ENCODE measurements around the gene AQP6. TPM values are rescaled to one million over a fixed set of nuclear protein-coding genes. Genes with fewer than 3 reads are reported as not detected.
A peak's percentile ranks its signal among the peaks of the same experiment; 100 is the strongest.

Gene AQP6
- total RNA-seq, 1 experiment from 2014 or later, result not detected

- DNase-seq (ENCODE audit: low read depth in 1 of 2, low spot score in 2 of 2), result no peak
- H3K27ac ChIP-seq, result no peak overlapping the region
- H3K9me3 ChIP-seq (replicated peaks), result no peaks in the 10 kb centered on the region
- no peaks in the 10 kb centered on the region for H3K4me1 ChIP-seq (replicated peaks)
- peaks cover 95% of the 10 kb centered on the region for H3K36me3 ChIP-seq
- H3K27me3 ChIP-seq (replicated peaks), result no peaks in the 10 kb centered on the region
- no peak overlapping the region for H3K4me3 ChIP-seq
Measured at GRCh38 chr12:49998453-49998852, 25.7 kb downstream of the AQP6 start.

- no peak overlapping the region for H3K27ac ChIP-seq
- no peak for DNase-seq (ENCODE audit: low read depth in 1 of 2, low spot score in 2 of 2)
- peaks cover 87% of the 10 kb centered on the region for H3K36me3 ChIP-seq
- no peaks in the 10 kb centered on the region for H3K4me1 ChIP-seq (replicated peaks)
- H3K9me3 ChIP-seq (replicated peaks), result no peaks in the 10 kb centered on the region
- H3K4me3 ChIP-seq, result no peak overlapping the region
- H3K27me3 ChIP-seq (replicated peaks), result no peaks in the 10 kb centered on the region
Measured at GRCh38 chr12:50003595-50003994, 30.8 kb downstream of the AQP6 start.

GRCh38 chr12:50004696-50005095 is 31.9 kb downstream of the AQP6 start:
- H3K4me3 ChIP-seq, result no peak overlapping the region
- no peak overlapping the region for H3K27ac ChIP-seq
- H3K9me3 ChIP-seq (replicated peaks), result no peaks in the 10 kb centered on the region
- DNase-seq (ENCODE audit: low read depth in 1 of 2, low spot score in 2 of 2), result no peak
- H3K27me3 ChIP-seq (replicated peaks), result no peaks in the 10 kb centered on the region
- peaks cover 85% of the 10 kb centered on the region for H3K36me3 ChIP-seq
- H3K4me1 ChIP-seq (replicated peaks), result no peaks in the 10 kb centered on the region

- no peak overlapping the region for H3K4me3 ChIP-seq
- no peak for DNase-seq (ENCODE audit: low read depth in 1 of 2, low spot score in 2 of 2)
- no peaks in the 10 kb centered on the region for H3K4me1 ChIP-seq (replicated peaks)
- no peaks in the 10 kb centered on the region for H3K9me3 ChIP-seq (replicated peaks)
- no peak overlapping the region for H3K27ac ChIP-seq
- H3K36me3 ChIP-seq, result peaks cover 83% of the 10 kb centered on the region
- no peaks in the 10 kb centered on the region for H3K27me3 ChIP-seq (replicated peaks)
Measured at GRCh38 chr12:50005175-50005574, 32.4 kb downstream of the AQP6 start.

GRCh38 chr12:50006280-50006679 is 33.5 kb downstream of the AQP6 start:
- H3K36me3 ChIP-seq, result peaks cover 82% of the 10 kb centered on the region
- H3K4me1 ChIP-seq (replicated peaks), result no peaks in the 10 kb centered on the region
- no peaks in the 10 kb centered on the region for H3K9me3 ChIP-seq (replicated peaks)
- DNase-seq (ENCODE audit: low read depth in 1 of 2, low spot score in 2 of 2), result no peak
- H3K4me3 ChIP-seq, result no peak overlapping the region
- H3K27me3 ChIP-seq (replicated peaks), result no peaks in the 10 kb centered on the region
- no peak overlapping the region for H3K27ac ChIP-seq

GRCh38 chr12:50006754-50007442 is 34.2 kb downstream of the AQP6 start:
- no peak for DNase-seq (ENCODE audit: low read depth in 1 of 2, low spot score in 2 of 2)
- Histone ChIP-seq H3K27ac (no peak overlapping the region), H3K4me3 (no peak overlapping the region), H3K4me1 (replicated peaks) (no peaks in the 10 kb centered on the region), H3K27me3 (replicated peaks) (no peaks in the 10 kb centered on the region), H3K9me3 (replicated peaks) (no peaks in the 10 kb centered on the region), H3K36me3 (peaks cover 81% of the 10 kb centered on the region)

- Histone ChIP-seq H3K27ac (no peak overlapping the region), H3K4me1 (replicated peaks) (peaks cover 9% of the 10 kb centered on the region; the same call in 1 of the 2 replicates), H3K4me3 (no peak overlapping the region), H3K36me3 (peaks cover 80% of the 10 kb centered on the region), H3K27me3 (replicated peaks) (no peaks in the 10 kb centered on the region), H3K9me3 (replicated peaks) (peaks cover 2% of the 10 kb centered on the region; the same call in 1 of the 2 replicates)
- no peak for DNase-seq (ENCODE audit: low read depth in 1 of 2, low spot score in 2 of 2)
Measured at GRCh38 chr12:50013361-50014147, 40.8 kb downstream of the AQP6 start.

- Histone ChIP-seq H3K36me3 (peaks cover 80% of the 10 kb centered on the region), H3K9me3 (replicated peaks) (peaks cover 2% of the 10 kb centered on the region; the same call in 1 of the 2 replicates), H3K27ac (no peak overlapping the region), H3K4me3 (no peak overlapping the region), H3K27me3 (replicated peaks) (no peaks in the 10 kb centered on the region), H3K4me1 (replicated peaks) (peaks cover 9% of the 10 kb centered on the region; the same call in 1 of the 2 replicates)
- DNase-seq (ENCODE audit: low read depth in 1 of 2, low spot score in 2 of 2), result no peak
Measured at GRCh38 chr12:50014342-50014741, 41.6 kb downstream of the AQP6 start.

- H3K36me3 ChIP-seq, result peaks cover 76% of the 10 kb centered on the region
- peak overlapping the region; percentile 20; the same call in 1 of the 2 replicates for H3K27ac ChIP-seq
- no peak overlapping the region for H3K4me3 ChIP-seq
- peaks cover 20% of the 10 kb centered on the region for H3K4me1 ChIP-seq (replicated peaks)
- DNase-seq (ENCODE audit: low read depth in 1 of 2, low spot score in 2 of 2), result peak in 1 of 2 experiments; percentile 15
- H3K9me3 ChIP-seq (replicated peaks), result peaks cover 2% of the 10 kb centered on the region; the same call in 1 of the 2 replicates
- no peaks in the 10 kb centered on the region for H3K27me3 ChIP-seq (replicated peaks)
Measured at GRCh38 chr12:50016501-50017475, 44.0 kb downstream of the AQP6 start.

GRCh38 chr12:50017641-50018040 is 44.9 kb downstream of the AQP6 start:
- Histone ChIP-seq H3K36me3 (peaks cover 77% of the 10 kb centered on the region), H3K9me3 (replicated peaks) (peaks cover 2% of the 10 kb centered on the region; the same call in 1 of the 2 replicates), H3K4me3 (no peak overlapping the region), H3K27me3 (replicated peaks) (no peaks in the 10 kb centered on the region), H3K4me1 (replicated peaks) (peaks cover 22% of the 10 kb centered on the region), H3K27ac (peak overlapping the region; percentile 20; the same call in 1 of the 2 replicates)
- DNase-seq (ENCODE audit: low read depth in 1 of 2, low spot score in 2 of 2), result no peak

GRCh38 chr12:50018154-50018553 is 45.4 kb downstream of the AQP6 start:
- Histone ChIP-seq H3K4me3 (no peak overlapping the region), H3K9me3 (replicated peaks) (peaks cover 2% of the 10 kb centered on the region; the same call in 1 of the 2 replicates), H3K36me3 (peaks cover 77% of the 10 kb centered on the region), H3K4me1 (replicated peaks) (peaks cover 25% of the 10 kb centered on the region), H3K27ac (no peak overlapping the region), H3K27me3 (replicated peaks) (no peaks in the 10 kb centered on the region)
- DNase-seq (ENCODE audit: low read depth in 1 of 2, low spot score in 2 of 2), result no peak

GRCh38 chr12:50018968-50019367 is 46.2 kb downstream of the AQP6 start:
- Histone ChIP-seq H3K27ac (no peak overlapping the region), H3K4me3 (no peak overlapping the region), H3K4me1 (replicated peaks) (peaks cover 25% of the 10 kb centered on the region), H3K9me3 (replicated peaks) (no peaks in the 10 kb centered on the region), H3K27me3 (replicated peaks) (no peaks in the 10 kb centered on the region), H3K36me3 (peaks cover 75% of the 10 kb centered on the region)
- no peak for DNase-seq (ENCODE audit: low read depth in 1 of 2, low spot score in 2 of 2)

GRCh38 chr12:50019524-50019923 is 46.8 kb downstream of the AQP6 start:
- Histone ChIP-seq H3K4me1 (replicated peaks) (peaks cover 28% of the 10 kb centered on the region), H3K27me3 (replicated peaks) (no peaks in the 10 kb centered on the region), H3K27ac (no peak overlapping the region), H3K36me3 (peaks cover 72% of the 10 kb centered on the region), H3K4me3 (no peak overlapping the region), H3K9me3 (replicated peaks) (no peaks in the 10 kb centered on the region)
- DNase-seq (ENCODE audit: low read depth in 1 of 2, low spot score in 2 of 2), result no peak
